ENCODE data around the gene FRMPD1.

FRMPD1 gene

GRCh38 chr9:37776328-37776727, 125.6 kb downstream of the FRMPD1 start:
- no peak for DNase-seq (ENCODE audit: low spot score)

GRCh38 chr9:37778534-37778933, 127.8 kb downstream of the FRMPD1 start:
- no peak for DNase-seq (ENCODE audit: low spot score)

DNA sequence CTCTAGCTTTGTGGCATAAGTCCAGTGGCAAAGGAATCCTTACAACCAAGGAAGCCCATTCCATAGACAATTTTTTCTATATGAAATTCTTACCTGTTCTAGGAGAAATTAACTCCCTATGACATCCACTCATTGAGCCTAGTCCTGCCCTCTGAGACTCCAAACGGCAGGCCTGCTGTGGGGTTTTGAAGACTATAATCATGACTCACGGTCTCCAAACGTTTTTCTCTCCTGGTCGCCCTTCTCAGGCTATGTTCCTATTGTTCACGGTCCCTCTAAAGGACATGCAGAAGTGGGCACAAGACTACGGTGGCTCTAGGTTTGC, 133.5 kb downstream of the FRMPD1 start:
- no peak for DNase-seq (ENCODE audit: low spot score)

- DNase-seq (ENCODE audit: low spot score) = peak; percentile 91
Observed at GRCh38 chr9:37784616-37785483, 134.1 kb downstream of the FRMPD1 start, which contains the start of gene EXOSC3. Gene EXOSC3, minus strand, starts transcription at chr9:37785064. Its CDS starts 20 bp downstream, at chr9:37785044.

DNA sequence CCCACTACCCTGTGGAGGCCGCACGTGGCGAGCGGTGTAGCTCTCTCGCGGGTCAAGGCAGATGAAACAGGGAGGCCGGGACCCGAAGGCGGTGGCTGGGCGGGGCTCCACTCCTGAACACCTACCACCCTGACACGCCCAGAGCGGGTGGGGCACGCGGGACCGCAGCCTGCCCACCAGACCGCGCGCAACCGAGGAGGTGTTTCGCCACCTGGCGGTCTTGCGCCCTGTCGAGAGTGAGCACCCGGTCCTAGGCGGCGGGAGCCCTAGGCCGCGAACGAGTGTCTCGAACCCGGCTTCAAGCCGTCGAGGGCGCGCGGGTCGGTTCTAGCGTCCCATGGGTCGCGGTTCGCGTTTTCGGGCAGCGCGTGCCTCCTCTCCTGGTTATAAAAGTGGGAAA, 136.3 kb downstream of the FRMPD1 start:
- no peak for DNase-seq (ENCODE audit: low spot score)

- no peak for DNase-seq (ENCODE audit: low spot score)
Observed at GRCh38 chr9:37788332-37788731, 137.6 kb downstream of the FRMPD1 start.

DNA sequence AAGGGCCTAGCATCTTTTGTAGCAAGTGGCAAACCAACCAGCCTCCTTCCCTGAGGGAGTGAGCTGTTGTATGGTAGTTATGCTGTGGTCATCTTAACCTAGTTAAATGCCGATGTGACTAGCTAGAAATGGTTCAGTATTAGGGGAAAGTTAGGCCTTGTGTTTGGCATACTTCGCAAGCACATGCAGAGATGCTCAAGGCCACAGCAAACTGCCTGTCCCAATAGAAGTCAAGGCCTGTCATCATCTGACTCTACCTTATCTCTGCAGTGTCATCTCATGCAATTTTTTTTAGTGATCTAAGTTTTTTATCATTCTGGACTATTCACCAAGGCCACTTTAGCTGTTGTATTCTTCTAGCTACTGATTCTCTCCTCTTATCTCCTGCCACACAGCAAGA, 139.3 kb downstream of the FRMPD1 start:
- DNase-seq (ENCODE audit: low spot score) = no peak

DNA sequence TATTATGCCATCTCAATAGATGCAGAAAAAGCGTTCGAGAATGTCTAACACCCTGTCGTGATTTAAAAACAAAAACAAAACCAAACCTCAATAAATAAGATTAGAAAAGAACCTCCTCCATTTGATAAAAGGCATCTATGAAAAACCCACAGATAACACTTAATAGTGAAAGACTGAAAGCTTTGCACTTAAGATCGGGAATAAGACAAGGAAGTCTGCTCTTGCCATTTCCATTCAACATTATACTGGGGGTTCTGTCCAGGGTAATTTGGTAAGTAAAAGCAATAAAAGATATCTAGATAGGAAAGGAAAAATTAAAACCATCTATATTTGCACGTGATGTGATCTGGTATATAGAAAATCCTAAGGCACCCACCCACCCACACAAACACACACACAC, 141.4 kb downstream of the FRMPD1 start:
- DNase-seq (ENCODE audit: low spot score) = no peak

DNA sequence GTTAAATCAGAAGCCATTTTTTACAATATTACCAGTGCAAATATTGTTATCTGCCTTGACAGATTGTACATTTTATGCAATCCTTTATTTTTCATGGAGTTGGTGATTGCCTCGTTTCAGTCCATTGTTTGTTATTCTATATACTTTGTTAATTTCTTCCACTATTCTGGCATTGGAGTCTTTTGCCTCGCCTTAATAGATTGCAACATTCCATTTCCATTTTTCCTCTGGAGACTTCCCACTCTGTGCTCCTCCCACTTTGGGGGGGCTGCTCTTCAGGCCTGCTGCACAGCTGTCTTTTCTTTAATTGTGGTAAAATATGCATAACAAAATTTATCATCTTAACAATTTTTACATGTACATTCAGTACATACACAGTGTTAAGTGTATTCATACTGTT, 145.5 kb downstream of the FRMPD1 start:
- DNase-seq (ENCODE audit: low spot score) = no peak

Measured in iPS-NIHi11 (cell line).